GM19438 (cell line): Measurements from ENCODE around the gene ERC2.
"Not testable (repeated sequence)": the region's sequence is repeated elsewhere in the genome, so short reads cannot be mapped to it uniquely, and the experiment has no call there.

Experiments used
- ATAC-seq: cut with Tn5 transposase; IDR thresholded peaks from one replicate; pipeline ENCODE4 v1.9.1; 2021; ENCODE audit warnings: low read depth; ENCODE audit not compliant: unreplicated experiment

The ERC2 gene

GRCh38 chr3:56468184-56469106, at the start of gene ERC2:
ERC2 (minus strand) TSS chr3:56468467.
- ATAC-seq = no peak

GRCh38 chr3:56502738-56503137, 34.5 kb upstream of the ERC2 start:
- no peak for ATAC-seq

- ATAC-seq = not testable (repeated sequence)
Measured at GRCh38 chr3:56496376-56496775, 28.1 kb upstream of the ERC2 start.

- ATAC-seq = peak; percentile 78
Measured at GRCh38 chr3:56494679-56495322, 26.5 kb upstream of the ERC2 start.

- no peak for ATAC-seq
Measured at GRCh38 chr3:56491566-56491965, 23.3 kb upstream of the ERC2 start.

- ATAC-seq = no peak
Measured at GRCh38 chr3:56488812-56489600, 20.7 kb upstream of the ERC2 start.

- ATAC-seq = no peak
Measured at GRCh38 chr3:56484525-56485032, 16.3 kb upstream of the ERC2 start.

GRCh38 chr3:56484122-56484521, 15.9 kb upstream of the ERC2 start:
- ATAC-seq = no peak

- no peak for ATAC-seq
Measured at GRCh38 chr3:56477646-56478045, 9.4 kb upstream of the ERC2 start.

- no peak for ATAC-seq
Measured at GRCh38 chr3:56476771-56477170, 8.5 kb upstream of the ERC2 start.

- no peak for ATAC-seq
Measured at GRCh38 chr3:56471771-56472170, 3.5 kb upstream of the ERC2 start.

- no peak for ATAC-seq
Measured at GRCh38 chr3:56469141-56469540, 874 bp upstream of the ERC2 start.

- ATAC-seq = no peak
Measured at GRCh38 chr3:56467801-56468183, 475 bp downstream of the ERC2 start.

- ATAC-seq = no peak
Measured at GRCh38 chr3:56467108-56467507, 1.2 kb downstream of the ERC2 start.

GRCh38 chr3:56459719-56460118, 8.5 kb downstream of the ERC2 start:
- no peak for ATAC-seq

- no peak for ATAC-seq
Measured at GRCh38 chr3:56459104-56459496, 9.2 kb downstream of the ERC2 start.

- ATAC-seq = no peak
Measured at GRCh38 chr3:56458496-56459103, 9.7 kb downstream of the ERC2 start.

- no peak for ATAC-seq
Measured at GRCh38 chr3:56456117-56456516, 12.2 kb downstream of the ERC2 start.

- ATAC-seq = no peak
Measured at GRCh38 chr3:56453011-56453410, 15.3 kb downstream of the ERC2 start.

- no peak for ATAC-seq
Measured at GRCh38 chr3:56452085-56452484, 16.2 kb downstream of the ERC2 start.

- no peak for ATAC-seq
Measured at GRCh38 chr3:56443372-56443771, 24.9 kb downstream of the ERC2 start.
